EH (cell line): ENCODE data around the gene E2F6.
A peak's percentile ranks its signal among the peaks of the same experiment; 100 is the strongest.

Experiments used
- DNase-seq: peaks from one replicate; pipeline ENCODE4 v3.0.0-alpha.2; 2015; ENCODE audit warnings: low read depth

Gene E2F6

GRCh38 chr2:11493282-11493681 lies 27.3 kb upstream of the E2F6 start:
- no peak for DNase-seq

DNA sequence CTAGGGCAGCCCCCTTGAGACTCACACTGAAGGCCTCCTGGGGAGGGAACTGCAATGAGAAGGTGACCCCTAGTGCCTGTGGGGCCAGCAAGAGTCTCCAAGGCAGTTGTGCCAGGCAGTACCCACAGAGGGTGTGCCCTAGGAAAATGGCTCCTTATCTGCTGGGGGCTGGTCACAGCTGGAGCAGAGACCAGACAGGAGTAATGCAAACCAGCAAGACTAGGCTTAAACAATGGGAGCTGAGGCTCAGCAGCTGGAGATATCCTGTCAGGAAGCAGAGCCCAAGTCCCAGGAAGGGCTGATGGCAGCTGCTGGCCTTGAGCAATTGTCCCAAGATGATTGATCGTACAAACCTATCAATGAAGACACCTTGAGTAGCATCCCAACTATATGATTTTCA lies 26.8 kb upstream of the E2F6 start:
- DNase-seq: no peak

- DNase-seq: no peak
These were observed 26.3 kb upstream of the E2F6 start for GRCh38 chr2:11492244-11492643.

GRCh38 chr2:11491348-11491933 lies 25.5 kb upstream of the E2F6 start:
- DNase-seq: no peak

- DNase-seq: no peak
These were observed 24.2 kb upstream of the E2F6 start for GRCh38 chr2:11490194-11490593.

DNA sequence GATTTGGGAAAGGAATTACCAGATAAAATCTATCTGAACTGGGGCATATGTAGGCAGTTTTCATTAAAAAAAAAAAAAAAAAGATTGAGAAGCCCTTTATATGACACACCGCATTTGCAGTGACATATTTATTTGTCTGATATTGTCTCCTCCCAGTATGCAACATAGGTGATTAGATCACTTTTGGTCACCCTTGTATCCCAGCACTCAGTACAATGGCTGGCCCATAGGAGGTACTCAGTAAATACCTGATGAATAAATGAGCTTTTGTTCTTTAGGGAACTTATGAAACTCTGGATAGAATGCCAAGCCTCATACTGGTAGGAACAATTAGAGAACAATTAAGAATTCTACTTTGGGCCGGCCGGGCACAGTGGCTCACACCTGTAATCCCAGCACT lies 22.8 kb upstream of the E2F6 start:
- no peak for DNase-seq

GRCh38 chr2:11483806-11484617 lies 18.1 kb upstream of the E2F6 start:
- no peak for DNase-seq

DNA sequence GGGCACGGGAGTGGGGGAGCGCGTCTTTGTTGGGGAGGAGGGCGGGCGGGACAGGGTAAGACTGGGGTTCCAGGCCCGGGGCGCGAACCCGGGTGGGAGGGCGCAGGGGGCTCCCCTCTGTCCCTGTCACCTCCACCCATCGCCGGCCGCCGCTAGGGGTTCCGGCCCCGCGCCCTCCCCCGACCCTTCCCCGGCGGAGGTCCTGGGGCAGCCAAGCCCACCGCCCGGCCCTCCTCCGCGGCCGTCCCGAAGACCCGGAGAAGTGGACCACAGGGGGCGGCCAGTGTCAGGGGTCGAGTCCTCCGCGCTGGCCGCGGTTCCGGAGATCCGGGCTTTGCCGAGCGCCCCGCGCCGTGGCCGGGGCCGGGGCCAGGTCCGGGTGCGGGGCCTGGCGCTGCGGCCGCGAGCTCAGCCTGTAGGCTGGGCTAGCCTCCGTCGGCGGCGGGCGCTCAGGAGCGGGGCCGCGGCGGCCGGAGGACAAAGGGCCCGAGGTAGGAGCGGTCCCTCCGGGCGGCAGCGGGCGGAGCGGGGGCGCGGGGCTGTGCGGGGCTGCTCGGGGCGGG lies 16.6 kb upstream of the E2F6 start:
- no peak for DNase-seq

DNA sequence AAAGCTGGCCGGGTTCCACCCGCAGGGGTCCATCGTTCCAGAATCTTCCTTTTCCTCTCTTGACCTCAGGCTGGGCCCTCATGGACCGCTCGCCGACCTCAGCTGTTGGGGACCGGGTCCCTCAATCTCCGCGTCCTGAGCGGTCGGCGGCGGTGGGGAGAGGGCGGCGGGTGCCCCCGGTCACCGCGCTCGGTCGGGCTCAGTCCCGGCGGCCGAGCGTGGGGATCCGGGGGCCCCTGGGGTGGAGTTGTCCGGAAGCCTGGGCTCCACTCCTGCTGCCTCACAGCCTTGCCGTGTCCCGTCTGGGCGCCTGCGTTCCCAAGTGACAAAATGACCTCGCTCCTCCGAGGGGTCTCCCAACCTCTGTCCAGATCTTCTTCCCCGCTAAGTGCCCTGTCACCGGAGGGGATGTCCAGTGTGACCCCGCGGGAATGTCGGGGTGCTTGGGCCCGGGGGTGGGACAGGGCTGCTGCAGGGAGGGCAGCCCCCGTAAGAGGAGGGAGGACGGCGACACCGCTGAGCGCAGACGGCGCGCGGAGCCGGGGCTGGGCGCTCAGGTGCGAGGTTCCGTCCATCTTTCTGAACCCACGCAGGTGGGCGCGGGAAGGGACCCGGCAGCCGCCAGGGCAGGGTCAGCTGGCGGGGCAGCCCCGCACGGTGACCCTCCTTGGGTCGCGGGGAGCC lies 16.0 kb upstream of the E2F6 start:
- DNase-seq: no peak

DNA sequence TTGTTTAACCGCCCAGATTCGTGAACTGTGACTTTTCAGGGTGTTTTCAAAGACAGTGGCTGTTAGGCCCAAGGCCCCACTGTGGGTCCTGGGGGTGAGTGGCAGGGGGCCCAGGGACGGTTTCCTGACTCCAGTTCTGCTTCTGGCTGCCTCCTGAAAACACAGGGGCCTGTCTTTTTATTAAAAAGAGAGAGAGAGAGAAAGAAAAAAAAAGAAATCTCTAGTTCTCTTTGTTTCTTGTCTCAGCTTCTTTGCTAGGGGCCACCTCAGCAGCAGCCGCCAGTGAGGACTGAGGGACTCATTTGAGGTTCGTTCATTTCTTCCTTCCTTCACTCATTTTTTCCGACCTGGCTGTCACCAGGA lies 15.4 kb upstream of the E2F6 start:
- DNase-seq: no peak

GRCh38 chr2:11480859-11481258 lies 14.9 kb upstream of the E2F6 start:
- no peak for DNase-seq

- DNase-seq: no peak
These were observed 14.4 kb upstream of the E2F6 start for GRCh38 chr2:11480406-11480805.

DNA sequence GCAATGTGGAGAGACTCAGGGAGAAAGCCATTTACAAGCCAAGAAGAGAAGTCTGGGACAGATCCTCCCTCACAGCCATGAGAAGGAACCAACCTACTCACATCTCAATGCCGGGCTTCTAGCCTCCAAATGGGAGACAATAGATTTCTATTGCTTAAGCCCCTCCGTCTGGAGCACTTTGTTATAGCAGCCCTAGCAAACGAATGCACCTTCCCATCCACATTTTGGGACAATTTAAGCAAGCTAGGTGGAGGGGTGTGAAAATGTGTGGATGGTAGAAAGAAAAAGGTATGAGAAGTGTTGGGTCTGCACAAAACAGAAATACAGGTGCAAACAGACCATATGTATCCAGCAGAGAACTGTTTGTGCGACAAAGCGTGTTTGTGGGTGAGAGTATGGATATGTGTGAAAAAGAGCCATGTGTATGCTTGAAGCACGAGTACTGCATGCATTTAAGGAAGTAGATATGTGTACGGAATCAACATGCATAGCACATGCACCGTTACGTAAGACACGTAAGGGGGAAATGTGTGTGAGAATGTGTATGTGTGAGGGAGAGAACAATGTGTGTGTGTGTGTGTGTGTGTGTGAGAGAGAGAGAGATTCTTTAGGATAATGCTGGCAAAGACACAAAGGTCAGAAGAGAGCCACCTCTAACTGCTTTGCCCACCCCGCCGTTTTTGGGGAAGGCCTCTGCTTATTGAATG lies 13.1 kb upstream of the E2F6 start:
- no peak for DNase-seq

- DNase-seq: peak; percentile 78
These were observed 12.0 kb upstream of the E2F6 start for GRCh38 chr2:11477994-11478393.

GRCh38 chr2:11473659-11474433 lies 7.9 kb upstream of the E2F6 start:
- no peak for DNase-seq

DNA sequence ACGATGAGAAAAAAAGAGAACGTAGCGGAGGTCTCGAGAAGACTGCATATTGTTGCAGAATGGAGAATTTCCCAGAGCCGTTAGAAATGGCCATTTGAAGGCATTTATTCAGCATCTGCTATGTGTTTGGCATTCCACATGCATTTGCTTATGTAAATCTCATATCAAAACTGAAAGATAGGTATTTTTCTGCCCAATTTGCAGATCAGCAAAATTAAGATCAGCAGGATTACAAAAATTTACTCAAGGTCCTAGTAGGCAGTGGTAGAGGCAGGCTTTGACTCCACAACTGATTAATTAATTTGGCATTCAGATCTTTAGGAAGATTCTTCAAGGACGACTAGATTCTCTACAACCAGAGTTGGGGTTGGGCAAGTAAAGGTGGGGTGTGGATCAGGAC lies 1.8 kb upstream of the E2F6 start:
- no peak for DNase-seq

GRCh38 chr2:11467129-11467649 lies 1.2 kb upstream of the E2F6 start:
- DNase-seq: no peak

- no peak for DNase-seq
These were observed 557 bp upstream of the E2F6 start for GRCh38 chr2:11466307-11467128.

GRCh38 chr2:11465110-11465484 lies 864 bp downstream of the E2F6 start:
- DNase-seq: no peak

GRCh38 chr2:11459816-11460215 lies 6.1 kb downstream of the E2F6 start:
- DNase-seq: no peak

GRCh38 chr2:11458753-11459152 lies 7.2 kb downstream of the E2F6 start:
- DNase-seq: no peak
